CD4-positive, alpha-beta T cell treated with Interleukin-1 beta for 1 hour (primary cell): ENCODE measurements around the gene SLC38A7.
A peak's percentile ranks its signal among the peaks of the same experiment; 100 is the strongest.

ENCODE experiments used
- DNase-seq, 2 donors: peaks; one replicate each; pipeline ENCODE4 v3.0.0-alpha.2; 2020 to 2022

Gene SLC38A7

GRCh38 chr16:58634265-58634802 lies 50.2 kb downstream of the SLC38A7 start:
- DNase-seq: no peak

- peak; percentile 99 for DNase-seq
Observed at GRCh38 chr16:58629733-58630640, 54.6 kb downstream of the SLC38A7 start, which contains the start of gene CNOT1. Gene CNOT1, minus strand, starts transcription at chr16:58629826. Its CDS starts 30,489 bp downstream, at chr16:58599337.

GRCh38 chr16:58628845-58629732 lies 55.5 kb downstream of the SLC38A7 start:
- DNase-seq: peak; percentile 47 to 61

GRCh38 chr16:58624209-58624608 lies 60.4 kb downstream of the SLC38A7 start:
- no peak for DNase-seq

GRCh38 chr16:58620396-58620795 lies 64.2 kb downstream of the SLC38A7 start:
- DNase-seq: no peak

- DNase-seq: no peak
Observed at GRCh38 chr16:58615280-58615679, 69.3 kb downstream of the SLC38A7 start.
